Choroid plexus epithelial cell (primary cell): ENCODE measurements around the gene FAM53B.

Source experiments
- DNase-seq: peaks from one replicate; pipeline ENCODE4 v3.0.0-alpha.2; 2010; ENCODE audit warnings: low read depth
- H3K4me3 ChIP-seq: 2 replicates; pipeline ENCODE4 v1.5.1; 2011; ENCODE audit warnings: low read depth, mild to moderate bottlenecking, control low read depth, low read length, moderate library complexity
- TF ChIP-seq, protein P1 (sequence below): conservative IDR thresholded peaks from 2 replicates; pipeline ENCODE4 v1.5.1; 2011; ENCODE audit warnings: low read depth, mild to moderate bottlenecking, control low read depth, inconsistent platforms, low read length, moderate library complexity

FAM53B gene

GRCh38 chr10:124741281-124741921, 2.8 kb downstream of the FAM53B start:
- H3K4me3 ChIP-seq = peak overlapping the region; percentile 26
- TF ChIP-seq, protein P1, sequence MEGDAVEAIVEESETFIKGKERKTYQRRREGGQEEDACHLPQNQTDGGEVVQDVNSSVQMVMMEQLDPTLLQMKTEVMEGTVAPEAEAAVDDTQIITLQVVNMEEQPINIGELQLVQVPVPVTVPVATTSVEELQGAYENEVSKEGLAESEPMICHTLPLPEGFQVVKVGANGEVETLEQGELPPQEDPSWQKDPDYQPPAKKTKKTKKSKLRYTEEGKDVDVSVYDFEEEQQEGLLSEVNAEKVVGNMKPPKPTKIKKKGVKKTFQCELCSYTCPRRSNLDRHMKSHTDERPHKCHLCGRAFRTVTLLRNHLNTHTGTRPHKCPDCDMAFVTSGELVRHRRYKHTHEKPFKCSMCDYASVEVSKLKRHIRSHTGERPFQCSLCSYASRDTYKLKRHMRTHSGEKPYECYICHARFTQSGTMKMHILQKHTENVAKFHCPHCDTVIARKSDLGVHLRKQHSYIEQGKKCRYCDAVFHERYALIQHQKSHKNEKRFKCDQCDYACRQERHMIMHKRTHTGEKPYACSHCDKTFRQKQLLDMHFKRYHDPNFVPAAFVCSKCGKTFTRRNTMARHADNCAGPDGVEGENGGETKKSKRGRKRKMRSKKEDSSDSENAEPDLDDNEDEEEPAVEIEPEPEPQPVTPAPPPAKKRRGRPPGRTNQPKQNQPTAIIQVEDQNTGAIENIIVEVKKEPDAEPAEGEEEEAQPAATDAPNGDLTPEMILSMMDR = peak; percentile 88
- DNase-seq = peak; percentile 84

GRCh38 chr10:124740369-124741280, 3.6 kb downstream of the FAM53B start:
- peak; percentile 58 for DNase-seq
- peak overlapping the region; percentile 17 for H3K4me3 ChIP-seq
- TF ChIP-seq, protein P1 = no peak

- TF ChIP-seq, protein P1 = no peak
- DNase-seq = no peak
- no peak overlapping the region for H3K4me3 ChIP-seq
Measured at GRCh38 chr10:124739986-124740368, 4.2 kb downstream of the FAM53B start.

DNA sequence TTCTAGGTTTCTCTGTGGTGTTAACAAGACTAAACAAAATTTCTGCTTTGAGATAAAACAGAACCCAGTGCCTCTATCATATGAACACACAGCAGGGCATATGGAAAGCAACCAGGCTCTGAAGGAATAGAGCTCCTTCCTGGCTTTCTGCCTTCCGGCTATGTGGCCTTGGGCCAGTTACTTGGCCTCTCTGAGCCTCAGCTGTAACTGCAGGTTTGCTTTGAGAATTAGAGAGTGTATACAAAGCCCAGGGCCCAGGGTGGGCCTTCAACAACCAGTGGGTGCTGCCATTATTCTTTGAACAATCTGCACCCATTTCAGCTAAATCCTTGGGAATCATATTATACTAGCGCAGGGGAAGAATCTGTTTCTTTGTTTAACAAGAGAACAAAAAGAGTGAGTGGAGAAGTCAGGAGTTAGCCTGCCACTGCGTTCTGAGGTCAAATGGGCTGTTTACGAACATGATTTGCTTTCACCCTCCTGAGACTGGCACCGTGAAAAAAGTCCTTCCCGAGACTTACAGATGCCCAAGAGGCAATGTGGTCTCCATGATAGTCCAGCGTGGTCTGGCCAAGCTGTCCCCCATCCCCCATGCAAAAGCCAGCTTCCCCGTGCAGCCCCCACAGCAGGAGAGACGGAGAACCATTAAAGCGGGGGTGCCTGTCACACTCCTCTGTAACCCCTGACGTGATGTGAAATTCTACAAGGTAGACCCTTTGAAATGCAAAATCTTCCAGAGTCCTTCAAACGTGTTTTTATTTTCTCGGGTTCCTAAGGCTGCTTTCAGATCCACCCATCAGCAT, 4.9 kb downstream of the FAM53B start:
- H3K4me3 ChIP-seq = no peak overlapping the region
- TF ChIP-seq, protein P1 = no peak
- DNase-seq = no peak

DNA sequence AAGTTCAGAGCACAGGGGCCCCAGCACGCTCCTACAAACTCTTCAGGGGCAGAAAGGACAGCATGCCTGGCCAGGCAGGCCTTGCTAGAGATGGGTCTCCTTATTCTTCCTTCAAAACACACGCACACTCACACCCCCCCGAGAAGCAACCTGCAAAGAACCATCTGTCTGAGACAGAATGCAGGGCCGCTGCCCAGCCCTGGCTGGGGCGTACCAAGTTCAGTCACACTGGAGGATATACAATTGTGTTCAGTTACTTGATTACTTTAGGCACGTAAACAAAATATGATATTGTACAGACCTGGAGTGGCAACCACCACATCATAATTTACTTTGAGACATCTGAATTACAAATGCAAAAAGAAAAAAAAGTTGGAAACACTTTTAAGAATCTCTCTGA, 5.7 kb downstream of the FAM53B start:
- no peak overlapping the region for H3K4me3 ChIP-seq
- no peak for DNase-seq

GRCh38 chr10:124737708-124738107, 6.5 kb downstream of the FAM53B start:
- H3K4me3 ChIP-seq = no peak overlapping the region
- TF ChIP-seq, protein P1 = no peak
- no peak for DNase-seq

More for the DNA sequence above, 5.7 kb downstream of the FAM53B start:
- TF ChIP-seq, protein P1 = no peak
